Neural progenitor cell (in vitro differentiated cells): ENCODE results near the gene OPALIN. TPM values are rescaled to one million over a fixed set of nuclear protein-coding genes. Genes with fewer than 3 reads are reported as not detected.

Experiments used
- DNase-seq: peaks from one replicate; pipeline ENCODE4 v3.0.0-alpha.2; 2016; ENCODE audit warnings: low spot score
- H2AFZ ChIP-seq: fragments of 200-600 bp; sonication (generic); replicated peaks from 2 replicates; pipeline ENCODE4 v1.6.1; 2016; ENCODE audit warnings: antibody characterized with exemption
- H3F3A ChIP-seq: fragments of 200-600 bp; sonication (generic); 2 replicates; pipeline ENCODE4 v1.6.1; 2016; ENCODE audit warnings: antibody characterized with exemption, low read depth
- H3K27ac ChIP-seq: fragments of 200-600 bp; sonication (generic); 2 replicates; pipeline ENCODE4 v1.5.1; 2016; ENCODE audit warnings: mild to moderate bottlenecking
- H3K27me3 ChIP-seq: fragments of 200-600 bp; sonication (generic); 2 replicates; pipeline ENCODE4 v1.6.1; 2016; ENCODE audit warnings: mild to moderate bottlenecking, moderate library complexity
- H3K36me3 ChIP-seq: fragments of 200-600 bp; sonication (generic); 2 replicates; pipeline ENCODE4 v1.5.1; 2016
- H3K4me1 ChIP-seq: fragments of 200-600 bp; sonication (generic); 2 replicates; pipeline ENCODE4 v1.6.1; 2016; ENCODE audit warnings: mixed run types
- H3K4me2 ChIP-seq: fragments of 200-600 bp; sonication (generic); 2 replicates; pipeline ENCODE4 v1.6.1; 2016
- H3K4me3 ChIP-seq: fragments of 200-600 bp; sonication (generic); 2 replicates; pipeline ENCODE4 v1.5.1; 2016
- H3K79me2 ChIP-seq: fragments of 200-600 bp; sonication (generic); 2 replicates; pipeline ENCODE4 v1.6.1; 2016; ENCODE audit warnings: low read depth
- H3K9ac ChIP-seq: fragments of 200-600 bp; sonication (generic); 2 replicates; pipeline ENCODE4 v1.6.1; 2016
- H3K9me3 ChIP-seq: fragments of 200-600 bp; sonication (generic); 2 replicates; pipeline ENCODE4 v1.5.1; 2016; ENCODE audit warnings: low read depth
- H4K20me1 ChIP-seq: fragments of 200-600 bp; sonication (generic); 2 replicates; pipeline ENCODE4 v1.6.1; 2016; ENCODE audit warnings: low read depth
- H3K27ac Mint-ChIP-seq: 3 replicates; pipeline ENCODE4 v1.8.0; 2021; ENCODE audit warnings: mixed read lengths
- H3K27me3 Mint-ChIP-seq: 2 replicates; pipeline ENCODE4 v1.8.0; 2022; ENCODE audit warnings: low read depth, mild to moderate bottlenecking, inconsistent platforms, moderate library complexity, mixed read lengths; ENCODE audit not compliant: insufficient read depth
- H3K36me3 Mint-ChIP-seq: 3 replicates; pipeline ENCODE4 v1.8.0; 2021; ENCODE audit warnings: mixed read lengths
- H3K4me1 Mint-ChIP-seq: 3 replicates; pipeline ENCODE4 v1.8.0; 2021; ENCODE audit warnings: mixed read lengths
- H3K4me3 Mint-ChIP-seq: 3 replicates; pipeline ENCODE4 v1.8.0; 2021; ENCODE audit warnings: mild to moderate bottlenecking, moderate library complexity, mixed read lengths
- H3K9me3 Mint-ChIP-seq: 3 replicates; pipeline ENCODE4 v1.8.0; 2020; ENCODE audit warnings: mixed read lengths
- EZH2 ChIP-seq: fragments of 200-600 bp; sonication (generic); IDR thresholded peaks from 2 replicates; pipeline ENCODE4 v1.6.1; 2017; ENCODE audit warnings: antibody characterized with exemption, mild to moderate bottlenecking, moderate library complexity
- EZH2phosphoT487 ChIP-seq: fragments of 200-600 bp; sonication (generic); IDR thresholded peaks from 2 replicates; pipeline ENCODE4 v1.6.1; 2017; ENCODE audit warnings: antibody characterized with exemption
- total RNA-seq: library from RNA; depleted of rRNA; stranded (reverse); fragments of >200 nt; gene quantifications from 2 replicates; pipeline ENCODE4 v1.2.3, GENCODE V29; 2015; ENCODE audit warnings: low replicate concordance
- TF ChIP-seq, protein P1 (sequence below): fragments of 200-600 bp; sonication (generic); IDR thresholded peaks from 2 replicates; pipeline ENCODE4 v1.5.1; 2017; ENCODE audit warnings: antibody characterized with exemption, mild to moderate bottlenecking

The OPALIN gene
- total RNA-seq, 1 donor from 2014 or later, result not detected

DNA sequence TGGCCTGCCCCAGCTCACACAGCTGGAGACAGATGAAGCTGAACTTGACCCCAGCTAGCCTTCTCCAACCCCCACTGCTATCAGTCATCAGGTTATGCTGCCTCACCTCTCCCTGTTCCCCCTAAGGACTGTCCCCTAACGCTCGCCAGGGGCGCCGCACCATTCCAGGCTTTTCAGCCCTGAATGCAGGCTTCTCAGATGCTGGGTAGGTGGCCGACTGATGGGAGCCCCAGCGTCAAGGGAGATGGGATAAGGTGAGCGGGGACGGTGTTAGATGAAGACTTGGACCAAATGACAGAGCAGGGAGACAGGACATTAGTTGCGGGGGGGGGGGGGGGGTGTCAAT, 15.8 kb upstream of the OPALIN start:
- H3K4me3 ChIP-seq, result peak overlapping the region; percentile 49
- H3K4me2 ChIP-seq, result peak overlapping the region; percentile 87
- Mint-ChIP-seq H3K36me3 (peaks cover 2% of the 10 kb centered on the region), H3K9me3 (no peaks in the 10 kb centered on the region), H3K4me3 (peak overlapping the region; percentile 0), H3K27ac (no peak overlapping the region), H3K27me3 (peaks cover 12% of the 10 kb centered on the region), H3K4me1 (peaks cover 23% of the 10 kb centered on the region)
- DNase-seq, result peak; percentile 59
- H3K27me3 ChIP-seq, result peaks cover 10% of the 10 kb centered on the region
- no peak overlapping the region for H3K9ac ChIP-seq
- no peak overlapping the region for H3K27ac ChIP-seq
- no peaks in the 10 kb centered on the region for H3K9me3 ChIP-seq
- peak overlapping the region; percentile 98 for H2AFZ ChIP-seq
- H4K20me1 ChIP-seq, result no peaks in the 10 kb centered on the region
- H3F3A ChIP-seq, result no peaks in the 10 kb centered on the region
- no peaks in the 10 kb centered on the region for H3K4me1 ChIP-seq
- TF ChIP-seq EZH2 (no peak), EZH2phosphoT487 (no peak)
- TF ChIP-seq, protein P1, sequence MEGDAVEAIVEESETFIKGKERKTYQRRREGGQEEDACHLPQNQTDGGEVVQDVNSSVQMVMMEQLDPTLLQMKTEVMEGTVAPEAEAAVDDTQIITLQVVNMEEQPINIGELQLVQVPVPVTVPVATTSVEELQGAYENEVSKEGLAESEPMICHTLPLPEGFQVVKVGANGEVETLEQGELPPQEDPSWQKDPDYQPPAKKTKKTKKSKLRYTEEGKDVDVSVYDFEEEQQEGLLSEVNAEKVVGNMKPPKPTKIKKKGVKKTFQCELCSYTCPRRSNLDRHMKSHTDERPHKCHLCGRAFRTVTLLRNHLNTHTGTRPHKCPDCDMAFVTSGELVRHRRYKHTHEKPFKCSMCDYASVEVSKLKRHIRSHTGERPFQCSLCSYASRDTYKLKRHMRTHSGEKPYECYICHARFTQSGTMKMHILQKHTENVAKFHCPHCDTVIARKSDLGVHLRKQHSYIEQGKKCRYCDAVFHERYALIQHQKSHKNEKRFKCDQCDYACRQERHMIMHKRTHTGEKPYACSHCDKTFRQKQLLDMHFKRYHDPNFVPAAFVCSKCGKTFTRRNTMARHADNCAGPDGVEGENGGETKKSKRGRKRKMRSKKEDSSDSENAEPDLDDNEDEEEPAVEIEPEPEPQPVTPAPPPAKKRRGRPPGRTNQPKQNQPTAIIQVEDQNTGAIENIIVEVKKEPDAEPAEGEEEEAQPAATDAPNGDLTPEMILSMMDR, result peak; percentile 17
- no peaks in the 10 kb centered on the region for H3K79me2 ChIP-seq
- no peaks in the 10 kb centered on the region for H3K36me3 ChIP-seq

DNA sequence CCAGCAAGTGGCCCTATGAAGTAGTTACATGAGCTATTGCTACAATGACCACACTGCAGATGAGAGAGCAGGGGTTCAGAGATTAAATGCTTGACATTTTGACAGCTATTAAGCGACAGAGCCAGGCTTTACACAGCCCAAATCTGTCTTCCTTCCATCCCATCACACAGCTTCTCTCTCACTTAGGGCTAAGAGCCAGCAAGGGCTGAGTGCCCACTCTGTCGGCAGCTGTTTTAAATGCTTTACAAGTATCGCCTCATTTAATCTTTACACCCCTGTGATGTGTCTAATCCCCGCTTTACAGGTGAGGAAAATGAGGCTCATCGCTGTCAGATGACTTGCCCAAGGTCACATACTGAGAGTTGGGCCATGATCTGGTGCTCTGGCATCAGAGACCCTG, 15.2 kb upstream of the OPALIN start:
- H4K20me1 ChIP-seq, result no peaks in the 10 kb centered on the region
- Mint-ChIP-seq H3K4me3 (peak overlapping the region; percentile 39), H3K9me3 (no peaks in the 10 kb centered on the region), H3K4me1 (peaks cover 23% of the 10 kb centered on the region), H3K27me3 (peaks cover 14% of the 10 kb centered on the region), H3K27ac (no peak overlapping the region), H3K36me3 (peaks cover 2% of the 10 kb centered on the region)
- H3K4me3 ChIP-seq, result no peak overlapping the region
- DNase-seq, result no peak
- no peak overlapping the region for H3K9ac ChIP-seq
- no peaks in the 10 kb centered on the region for H3K36me3 ChIP-seq
- H3K27ac ChIP-seq, result no peak overlapping the region
- H3K4me2 ChIP-seq, result no peak overlapping the region
- H3K4me1 ChIP-seq, result no peaks in the 10 kb centered on the region
- peaks cover 10% of the 10 kb centered on the region for H3K27me3 ChIP-seq
- no peaks in the 10 kb centered on the region for H3F3A ChIP-seq
- H3K79me2 ChIP-seq, result no peaks in the 10 kb centered on the region
- H2AFZ ChIP-seq, result no peak overlapping the region
- no peaks in the 10 kb centered on the region for H3K9me3 ChIP-seq
- TF ChIP-seq EZH2, result no peak
- TF ChIP-seq EZH2phosphoT487, result no peak
- TF ChIP-seq, protein P1, result no peak

DNA sequence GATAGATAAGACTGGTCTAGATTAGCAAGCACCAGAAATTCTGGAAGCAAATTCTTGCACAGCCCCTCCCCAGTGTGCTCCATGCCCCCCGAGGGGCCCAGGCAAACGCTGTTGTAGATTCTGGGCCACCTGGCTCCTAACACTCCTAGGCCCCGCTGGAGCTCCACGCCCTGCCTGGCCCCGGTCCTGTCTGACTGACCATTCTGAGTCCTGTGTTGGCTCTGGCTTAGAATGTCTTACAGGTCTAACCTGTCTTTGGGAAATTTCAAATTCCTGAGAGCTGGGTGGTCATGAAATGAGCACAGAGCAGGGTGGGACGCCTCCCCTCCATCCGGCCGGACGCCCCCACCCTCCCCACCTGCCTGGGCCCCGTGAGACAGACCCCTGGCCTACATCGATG, 12.6 kb upstream of the OPALIN start:
- no peak overlapping the region for H3K4me3 ChIP-seq
- no peaks in the 10 kb centered on the region for H3K4me1 ChIP-seq
- H3K36me3 Mint-ChIP-seq, result peaks cover 2% of the 10 kb centered on the region
- H2AFZ ChIP-seq, result no peak overlapping the region
- no peak overlapping the region for H3K27ac ChIP-seq
- no peak overlapping the region for H3K27ac Mint-ChIP-seq
- H3K4me2 ChIP-seq, result no peak overlapping the region
- H3K4me3 Mint-ChIP-seq, result no peak overlapping the region
- no peaks in the 10 kb centered on the region for H3F3A ChIP-seq
- H3K9me3 Mint-ChIP-seq, result no peaks in the 10 kb centered on the region
- H3K79me2 ChIP-seq, result no peaks in the 10 kb centered on the region
- no peak for DNase-seq
- H3K36me3 ChIP-seq, result no peaks in the 10 kb centered on the region
- H3K27me3 ChIP-seq, result peaks cover 10% of the 10 kb centered on the region
- TF ChIP-seq EZH2 (no peak), EZH2phosphoT487 (no peak)
- TF ChIP-seq, protein P1, result no peak
- H3K4me1 Mint-ChIP-seq, result peaks cover 16% of the 10 kb centered on the region
- no peaks in the 10 kb centered on the region for H4K20me1 ChIP-seq
- H3K9ac ChIP-seq, result no peak overlapping the region
- H3K9me3 ChIP-seq, result no peaks in the 10 kb centered on the region
- H3K27me3 Mint-ChIP-seq, result peaks cover 9% of the 10 kb centered on the region
